ENCODE results near the gene ANKFY1.
"Not testable (repeated sequence)": the region's sequence is repeated elsewhere in the genome, so short reads cannot be mapped to it uniquely, and the experiment has no call there.

Gene ANKFY1

DNA sequence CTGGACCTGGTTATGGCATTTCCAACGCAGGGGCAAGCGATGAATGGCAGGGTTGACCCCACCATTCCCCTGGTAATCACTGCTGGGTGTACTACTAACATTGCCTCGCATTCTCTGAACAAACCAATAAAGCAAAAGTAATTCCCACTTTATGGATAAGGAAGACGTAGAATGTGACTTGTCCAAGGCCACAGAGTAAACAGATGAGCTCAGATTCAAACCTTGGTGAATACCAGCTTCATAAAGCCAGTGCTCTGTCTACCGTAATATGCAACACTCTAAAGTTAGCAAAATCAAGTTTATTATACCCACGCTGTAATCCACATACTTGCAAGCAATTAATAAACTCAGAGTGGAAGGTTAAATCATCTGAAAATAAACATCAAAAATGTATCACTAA is 59.6 kb downstream of the ANKFY1 start:
- no peak overlapping the region for H3K27ac ChIP-seq
- no peak for TF ChIP-seq CTCF (IDR thresholded peaks at IDR 0.05)
- TF ChIP-seq ZFX (IDR thresholded peaks at IDR 0.05; ENCODE audit: borderline replicate concordance): no peak

GRCh38 chr17:4201226-4201625 is 62.6 kb downstream of the ANKFY1 start:
- no peak overlapping the region for H3K27ac ChIP-seq
- no peak for TF ChIP-seq CTCF (IDR thresholded peaks at IDR 0.05)
- no peak for TF ChIP-seq ZFX (IDR thresholded peaks at IDR 0.05; ENCODE audit: borderline replicate concordance)

- H3K27ac ChIP-seq: no peak overlapping the region
- TF ChIP-seq CTCF (IDR thresholded peaks at IDR 0.05) (peak; percentile 89), ZFX (IDR thresholded peaks at IDR 0.05; ENCODE audit: borderline replicate concordance) (no peak)
These were observed 63.9 kb downstream of the ANKFY1 start for GRCh38 chr17:4199818-4200402.

- no peak for TF ChIP-seq ZFX (IDR thresholded peaks at IDR 0.05; ENCODE audit: borderline replicate concordance)
- no peak overlapping the region for H3K27ac ChIP-seq
These were observed 64.8 kb downstream of the ANKFY1 start for GRCh38 chr17:4198995-4199394.

- TF ChIP-seq CTCF (IDR thresholded peaks at IDR 0.05): no peak
- TF ChIP-seq ZFX (IDR thresholded peaks at IDR 0.05; ENCODE audit: borderline replicate concordance): no peak
- no peak overlapping the region for H3K27ac ChIP-seq
These were observed 68.5 kb downstream of the ANKFY1 start for GRCh38 chr17:4195306-4195705.

- H3K27ac ChIP-seq: no peak overlapping the region
These were observed 69.0 kb downstream of the ANKFY1 start for GRCh38 chr17:4194796-4195195.

GRCh38 chr17:4190791-4191190 is 73.0 kb downstream of the ANKFY1 start:
- not testable (repeated sequence) for H3K27ac ChIP-seq

More at GRCh38 chr17:4194796-4195195, 69.0 kb downstream of the ANKFY1 start:
- TF ChIP-seq CTCF (IDR thresholded peaks at IDR 0.05) (no peak), ZFX (IDR thresholded peaks at IDR 0.05; ENCODE audit: borderline replicate concordance) (no peak)

DNA sequence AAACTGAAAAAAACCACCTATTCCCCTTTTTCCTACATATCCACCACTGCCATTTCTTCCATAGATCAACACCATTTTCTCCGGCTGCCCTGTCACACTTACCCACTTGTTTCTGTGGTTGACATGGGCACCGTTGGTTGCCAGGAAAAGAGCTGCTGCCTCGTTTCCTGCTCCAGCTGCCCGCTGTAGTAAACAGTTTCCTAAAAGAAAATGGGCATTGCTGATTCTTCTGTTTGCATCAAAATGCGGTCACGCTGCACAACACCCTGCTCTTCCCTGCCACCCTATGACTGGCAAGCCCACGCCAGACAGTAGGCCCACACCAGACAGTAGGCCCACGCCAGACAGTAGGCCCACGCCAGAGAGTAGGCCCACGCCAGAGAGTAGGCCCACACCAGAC is 74.5 kb downstream of the ANKFY1 start:
- TF ChIP-seq ZFX (IDR thresholded peaks at IDR 0.05; ENCODE audit: borderline replicate concordance) (no peak), CTCF (IDR thresholded peaks at IDR 0.05) (no peak)
- H3K27ac ChIP-seq: no peak overlapping the region

Data from 22Rv1 (cell line).